Uterus (tissue), 4 donors: ENCODE measurements around the gene MCM5. TPM values are rescaled to one million over a fixed set of nuclear protein-coding genes. Genes with fewer than 3 reads are reported as not detected.

Experiments
- DNase-seq, 2 donors: peaks; one replicate each; pipeline ENCODE4 v3.0.0-alpha.2; 2019 to 2020
- H3K27ac ChIP-seq, 2 donors: fragments of 200-600 bp; sonication (generic); 1 replicate in 1 of 2; 2 replicates in 1 of 2; pipeline ENCODE4 v1.5.1; 2016 to 2018
- H3K27me3 ChIP-seq, 2 donors: fragments of 200-600 bp; sonication (generic); one replicate each; pipeline ENCODE4 v1.5.1; 2018 to 2019; ENCODE audit warnings: control low read depth in 1 of 2
- H3K36me3 ChIP-seq, 2 donors: fragments of 200-600 bp; sonication (generic); one replicate each; pipeline ENCODE4 v1.5.1; 2019; ENCODE audit warnings: control low read depth in 1 of 2
- H3K4me1 ChIP-seq, 2 donors: fragments of 200-600 bp; sonication (generic); one replicate each; pipeline ENCODE4 v1.5.1; 2018 to 2019; ENCODE audit warnings: control low read depth in 1 of 2
- H3K4me3 ChIP-seq, 2 donors: fragments of 200-600 bp; sonication (generic); 1 replicate in 1 of 2; 2 replicates in 1 of 2; pipeline ENCODE4 v1.5.1; 2018 to 2019; ENCODE audit warnings: mild to moderate bottlenecking in 1 of 2
- H3K9me3 ChIP-seq, 2 donors: fragments of 200-600 bp; sonication (generic); one replicate each; pipeline ENCODE4 v1.5.1; 2019; ENCODE audit warnings: control low read depth in 1 of 2
- CTCF ChIP-seq, 4 experiments: fragments of 200-600 bp in 2 of 4; fragments of 450-650 bp in 2 of 4; sonication (generic) in 2 of 4; IDR thresholded peaks; one replicate each; pipeline ENCODE4 v1.5.1; 2016 to 2019; ENCODE audit warnings: antibody characterized with exemption in 4 of 4, mild to moderate bottlenecking in 2 of 4, moderate library complexity in 1 of 4
- POLR2A ChIP-seq, 2 donors: fragments of 450-650 bp; IDR thresholded peaks; one replicate each; pipeline ENCODE4 v1.6.1; 2016; ENCODE audit warnings: antibody characterized with exemption in 2 of 2, mild to moderate bottlenecking in 1 of 2, moderate library complexity in 1 of 2
- intact Hi-C: fragments of 100-400 bp; cut with DNase I; formaldehyde crosslinking; loops from one replicate; pipeline ENCODE4 v1.15.1; 2023; ENCODE audit warnings: low total_unique reads
- total RNA-seq, 4 donors: library from RNA; depleted of rRNA in 3 of 4; stranded (reverse); fragments of >200 nt in 3 of 4; gene quantifications; one replicate each; pipeline versions ENCODE4 v1.1.0 to v1.2.4, GENCODE V29; 2014 to 2023
- donor health status: DM: yes; HTN: yes; CAD: no.

The MCM5 gene
- total RNA-seq, 4 donors from 2014 or later = 15.9 to 60.6 (median 40.3) TPM

GRCh38 chr22:35404176-35404575, 4.2 kb downstream of the MCM5 start:
- H3K27me3 ChIP-seq = no peaks in the 10 kb centered on the region
- H3K4me1 ChIP-seq = peaks cover 0 to 6% of the 10 kb centered on the region in 2 donors
- H3K9me3 ChIP-seq = no peaks in the 10 kb centered on the region
- DNase-seq = no peak
- no peaks in the 10 kb centered on the region for H3K36me3 ChIP-seq
- TF ChIP-seq CTCF (IDR thresholded peaks at IDR 0.05) (no peak), POLR2A (IDR thresholded peaks at IDR 0.05) (no peak)
- no peak overlapping the region for H3K27ac ChIP-seq
- intact Hi-C loops = no loop called here
- H3K4me3 ChIP-seq = no peak overlapping the region

GRCh38 chr22:35406443-35406842, 6.5 kb downstream of the MCM5 start:
- TF ChIP-seq CTCF (IDR thresholded peaks at IDR 0.05) (no peak), POLR2A (IDR thresholded peaks at IDR 0.05) (no peak)
- no peak overlapping the region for H3K4me3 ChIP-seq
- DNase-seq = no peak
- H3K36me3 ChIP-seq = no peaks in the 10 kb centered on the region
- intact Hi-C loops = no loop called here
- no peaks in the 10 kb centered on the region for H3K27me3 ChIP-seq
- no peaks in the 10 kb centered on the region for H3K4me1 ChIP-seq
- H3K9me3 ChIP-seq = no peaks in the 10 kb centered on the region
- H3K27ac ChIP-seq = no peak overlapping the region

GRCh38 chr22:35407362-35407761, 7.4 kb downstream of the MCM5 start:
- Histone ChIP-seq H3K4me3 (no peak overlapping the region), H3K4me1 (no peaks in the 10 kb centered on the region), H3K27me3 (no peaks in the 10 kb centered on the region), H3K36me3 (no peaks in the 10 kb centered on the region), H3K9me3 (no peaks in the 10 kb centered on the region), H3K27ac (no peak overlapping the region)
- TF ChIP-seq POLR2A (IDR thresholded peaks at IDR 0.05) (no peak), CTCF (IDR thresholded peaks at IDR 0.05) (no peak)
- no peak for DNase-seq
- intact Hi-C loops = no loop called here

GRCh38 chr22:35409783-35410662, 10.1 kb downstream of the MCM5 start:
- no peaks in the 10 kb centered on the region for H3K27me3 ChIP-seq
- TF ChIP-seq POLR2A (IDR thresholded peaks at IDR 0.05) = no peak
- no peak for TF ChIP-seq CTCF (IDR thresholded peaks at IDR 0.05)
- no peak overlapping the region for H3K4me3 ChIP-seq
- H3K4me1 ChIP-seq = no peaks in the 10 kb centered on the region
- H3K36me3 ChIP-seq = no peaks in the 10 kb centered on the region
- DNase-seq = no peak
- intact Hi-C loops = no loop called here
- no peaks in the 10 kb centered on the region for H3K9me3 ChIP-seq
- no peak overlapping the region for H3K27ac ChIP-seq

- no peaks in the 10 kb centered on the region for H3K9me3 ChIP-seq
- H3K4me1 ChIP-seq = no peaks in the 10 kb centered on the region
- no peaks in the 10 kb centered on the region for H3K27me3 ChIP-seq
- TF ChIP-seq POLR2A (IDR thresholded peaks at IDR 0.05) = no peak
- no peak for TF ChIP-seq CTCF (IDR thresholded peaks at IDR 0.05)
- H3K4me3 ChIP-seq = no peak overlapping the region
- DNase-seq = no peak
- no peak overlapping the region for H3K27ac ChIP-seq
- intact Hi-C loops = no loop called here
- no peaks in the 10 kb centered on the region for H3K36me3 ChIP-seq
Observed at GRCh38 chr22:35410663-35411034, 10.7 kb downstream of the MCM5 start.
